ENCODE data around the gene ZNF599. TPM values are rescaled to one million over a fixed set of nuclear protein-coding genes. Genes with fewer than 3 reads are reported as not detected.
"Not testable (repeated sequence)": the region's sequence is repeated elsewhere in the genome, so short reads cannot be mapped to it uniquely, and the experiment has no call there.

ZNF599 gene
- 1.8 and 2.5 TPM in 2 replicates for total RNA-seq (2014; rRNA removed; shearing (Covaris generic))
- 3.1 and 4.9 TPM in 2 replicates for polyA plus RNA-seq (2015; cell fraction: cytosol; rRNA removed)
- polyA plus RNA-seq (2015; cell fraction: nucleus; rRNA removed), result 6.8 and 14.6 TPM in 2 replicates

GRCh38 chr19:34772697-34773554 lies at the start of gene ZNF599:
ZNF599 (minus strand) TSS chr19:34773215; CDS start chr19:34772841, 374 bp downstream.
- in situ Hi-C loops (cut with HindIII; ENCODE audit: low pct_unique_long_range_greater_than_20kb, low sequenced_read_pairs), result no loop called here
- DNase-seq (ENCODE audit: low read depth, low spot score), result peak; percentile 87

- in situ Hi-C loops (cut with HindIII; ENCODE audit: low pct_unique_long_range_greater_than_20kb, low sequenced_read_pairs), result no loop called here
- DNase-seq (ENCODE audit: low read depth, low spot score), result no peak
These were observed 45.3 kb upstream of the ZNF599 start for GRCh38 chr19:34818270-34818669.

GRCh38 chr19:34816708-34817107 lies 43.7 kb upstream of the ZNF599 start:
- DNase-seq (ENCODE audit: low read depth, low spot score), result no peak

DNA sequence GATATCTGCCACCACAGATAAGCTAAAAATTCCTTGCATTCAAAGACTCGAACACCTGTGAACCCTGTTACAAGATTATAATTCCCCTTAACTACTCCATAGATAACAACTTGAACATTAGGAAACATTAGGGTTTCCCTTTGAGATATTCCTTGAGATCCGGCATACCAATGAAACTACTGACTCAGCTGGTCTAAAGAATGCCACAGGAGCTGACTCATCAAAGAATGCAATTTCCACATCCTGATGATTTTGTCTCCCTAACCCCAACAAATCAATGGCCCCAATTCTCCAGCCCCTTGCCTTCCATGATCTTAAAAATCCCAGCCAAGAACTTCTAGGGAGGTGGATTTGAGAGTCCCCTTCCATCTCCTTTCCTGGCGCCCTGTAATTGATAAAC lies 35.6 kb upstream of the ZNF599 start:
- in situ Hi-C loops (cut with HindIII; ENCODE audit: low pct_unique_long_range_greater_than_20kb, low sequenced_read_pairs), result no loop called here
- DNase-seq (ENCODE audit: low read depth, low spot score), result no peak

More at GRCh38 chr19:34816708-34817107, 43.7 kb upstream of the ZNF599 start:
- in situ Hi-C loops (cut with HindIII; ENCODE audit: low pct_unique_long_range_greater_than_20kb, low sequenced_read_pairs), result no loop called here

GRCh38 chr19:34806976-34807860 lies 34.2 kb upstream of the ZNF599 start:
- in situ Hi-C loops (cut with HindIII; ENCODE audit: low pct_unique_long_range_greater_than_20kb, low sequenced_read_pairs), result no loop called here

GRCh38 chr19:34804115-34804514 lies 31.1 kb upstream of the ZNF599 start:
- in situ Hi-C loops (cut with HindIII; ENCODE audit: low pct_unique_long_range_greater_than_20kb, low sequenced_read_pairs), result no loop called here
- DNase-seq (ENCODE audit: low read depth, low spot score), result no peak

More at GRCh38 chr19:34806976-34807860, 34.2 kb upstream of the ZNF599 start:
- DNase-seq (ENCODE audit: low read depth, low spot score), result no peak

GRCh38 chr19:34796953-34797352 lies 23.9 kb upstream of the ZNF599 start:
- in situ Hi-C loops (cut with HindIII; ENCODE audit: low pct_unique_long_range_greater_than_20kb, low sequenced_read_pairs); DNase-seq (ENCODE audit: low read depth, low spot score): not testable (repeated sequence)

- DNase-seq (ENCODE audit: low read depth, low spot score), result no peak
- in situ Hi-C loops (cut with HindIII; ENCODE audit: low pct_unique_long_range_greater_than_20kb, low sequenced_read_pairs), result no loop called here
These were observed 21.3 kb upstream of the ZNF599 start for GRCh38 chr19:34794066-34794960.

GRCh38 chr19:34793565-34793964 lies 20.6 kb upstream of the ZNF599 start:
- in situ Hi-C loops (cut with HindIII; ENCODE audit: low pct_unique_long_range_greater_than_20kb, low sequenced_read_pairs), result no loop called here
- DNase-seq (ENCODE audit: low read depth, low spot score), result no peak

DNA sequence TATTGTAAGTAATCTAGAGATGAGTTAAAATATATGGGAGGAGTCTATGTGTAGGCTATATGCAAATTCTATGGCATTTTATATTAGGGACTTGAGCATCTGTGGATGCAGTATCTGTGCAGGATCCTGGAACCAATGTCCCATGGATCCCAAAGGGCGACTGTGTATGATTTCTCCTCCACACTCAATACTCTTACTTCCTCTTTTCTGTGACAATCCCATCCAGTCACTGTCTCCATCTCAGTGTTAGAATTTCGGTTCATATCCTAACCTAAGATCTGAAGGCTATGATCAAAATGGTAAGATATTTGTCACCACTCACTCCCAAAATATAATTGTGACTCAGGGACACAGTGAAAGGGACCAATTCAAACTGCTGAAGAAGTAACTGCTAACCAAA lies 15.1 kb upstream of the ZNF599 start:
- in situ Hi-C loops (cut with HindIII; ENCODE audit: low pct_unique_long_range_greater_than_20kb, low sequenced_read_pairs), result no loop called here

GRCh38 chr19:34787059-34787824 lies 14.2 kb upstream of the ZNF599 start:
- DNase-seq (ENCODE audit: low read depth, low spot score), result no peak
- in situ Hi-C loops (cut with HindIII; ENCODE audit: low pct_unique_long_range_greater_than_20kb, low sequenced_read_pairs), result no loop called here

More for the DNA sequence above, 15.1 kb upstream of the ZNF599 start:
- no peak for DNase-seq (ENCODE audit: low read depth, low spot score)

DNA sequence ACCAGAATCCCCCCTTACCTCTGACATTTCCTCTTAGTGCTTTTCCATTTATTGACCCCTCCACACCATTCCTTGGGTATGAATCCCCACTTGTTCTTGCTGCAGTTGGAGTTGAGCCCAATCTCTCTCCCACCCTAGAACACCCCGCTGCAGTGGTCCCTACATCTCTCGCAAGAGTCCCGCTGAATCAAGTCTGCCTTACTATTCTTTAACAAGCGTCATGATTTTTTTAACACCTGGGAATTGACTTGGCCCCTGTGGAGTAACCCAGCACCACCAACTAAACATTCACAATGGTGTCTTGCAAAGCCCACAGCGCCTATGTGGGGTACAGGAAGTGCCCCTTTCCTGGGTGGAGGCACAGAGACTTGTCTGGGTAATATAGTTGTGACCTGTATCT lies 13.2 kb upstream of the ZNF599 start:
- in situ Hi-C loops (cut with HindIII; ENCODE audit: low pct_unique_long_range_greater_than_20kb, low sequenced_read_pairs), result no loop called here
- DNase-seq (ENCODE audit: low read depth, low spot score), result no peak

- in situ Hi-C loops (cut with HindIII; ENCODE audit: low pct_unique_long_range_greater_than_20kb, low sequenced_read_pairs), result no loop called here
- DNase-seq (ENCODE audit: low read depth, low spot score), result no peak
These were observed 6.6 kb upstream of the ZNF599 start for GRCh38 chr19:34779652-34780051.

DNA sequence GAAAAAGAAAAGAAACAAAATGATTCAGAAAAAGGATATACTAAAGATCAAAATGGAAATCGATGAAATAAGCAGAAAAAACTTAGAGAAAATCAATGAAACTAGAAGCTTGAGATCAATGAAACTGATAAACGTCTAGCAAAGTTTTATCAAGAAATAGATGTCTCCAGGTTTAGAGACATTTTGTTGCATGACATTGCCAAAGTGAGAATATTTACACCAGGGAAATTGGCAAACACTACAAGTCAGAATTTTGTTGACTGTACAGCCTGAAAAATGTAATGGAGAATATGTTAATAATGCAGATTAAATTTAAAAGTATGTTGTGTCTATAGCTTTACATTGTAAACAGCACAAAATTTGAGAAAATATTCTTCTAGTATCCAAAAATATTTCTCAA lies 5.3 kb upstream of the ZNF599 start:
- DNase-seq (ENCODE audit: low read depth, low spot score), result no peak
- in situ Hi-C loops (cut with HindIII; ENCODE audit: low pct_unique_long_range_greater_than_20kb, low sequenced_read_pairs), result no loop called here

DNA sequence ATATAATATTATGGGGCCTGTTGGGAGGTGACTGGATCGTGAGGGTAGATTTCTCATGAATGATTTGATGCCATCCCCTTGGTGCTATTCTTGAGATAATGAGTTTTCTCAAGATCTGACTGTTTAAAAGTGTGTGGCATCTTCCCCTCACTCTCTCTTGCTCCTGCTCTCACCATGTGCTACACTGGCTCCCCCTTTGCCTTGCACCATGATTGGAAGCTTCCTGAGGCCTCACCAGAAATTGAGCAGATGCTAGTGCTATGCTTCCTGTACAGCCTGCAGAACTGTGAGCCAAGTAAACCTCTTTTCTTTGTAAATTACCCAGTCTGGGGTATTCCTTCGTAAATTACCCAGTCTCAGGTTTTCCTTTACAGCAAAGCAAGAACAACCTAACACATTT lies 1.8 kb upstream of the ZNF599 start:
- DNase-seq (ENCODE audit: low read depth, low spot score), result no peak
- in situ Hi-C loops (cut with HindIII; ENCODE audit: low pct_unique_long_range_greater_than_20kb, low sequenced_read_pairs), result no loop called here

GRCh38 chr19:34773555-34773864 lies 495 bp upstream of the ZNF599 start:
- in situ Hi-C loops (cut with HindIII; ENCODE audit: low pct_unique_long_range_greater_than_20kb, low sequenced_read_pairs), result no loop called here
- DNase-seq (ENCODE audit: low read depth, low spot score), result no peak

DNA sequence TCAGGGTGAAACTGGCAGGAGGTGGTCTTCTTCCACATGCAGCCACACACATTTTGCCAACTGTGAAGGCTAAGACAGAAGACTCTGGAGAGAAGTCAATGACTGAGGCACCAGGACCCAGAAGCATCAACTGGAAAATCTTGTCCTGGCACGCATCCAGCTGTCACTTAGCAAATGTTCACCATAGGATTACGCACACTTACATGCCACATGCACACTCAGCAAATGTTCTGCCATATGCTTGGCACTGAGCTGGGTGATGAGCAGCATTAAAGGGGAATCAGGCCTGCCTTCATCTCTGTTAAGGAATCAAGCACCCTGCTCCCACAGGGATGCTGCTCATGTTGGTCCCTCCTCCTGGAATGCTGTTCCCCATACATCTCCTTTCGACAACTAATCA lies 5.1 kb downstream of the ZNF599 start:
- in situ Hi-C loops (cut with HindIII; ENCODE audit: low pct_unique_long_range_greater_than_20kb, low sequenced_read_pairs), result no loop called here
- DNase-seq (ENCODE audit: low read depth, low spot score), result no peak
